SK-N-SH treated with all-trans-retinoic acid at 6 μM for 48 hours (cell line): Measurements from ENCODE around the gene SLC16A6.

Experiments
- ZC3H10 ChIP-seq: fragments of 250-450 bp; sonication (Bioruptor Pico); IDR thresholded peaks from 2 replicates; pipeline ENCODE4 v1.5.1; 2021; ENCODE audit warnings: mild to moderate bottlenecking, moderate library complexity
- ZFP3 ChIP-seq: fragments of 250-450 bp; sonication (Bioruptor Pico); IDR thresholded peaks from 2 replicates; pipeline ENCODE4 v1.5.0; 2020; ENCODE audit warnings: mild to moderate bottlenecking, moderate library complexity
- TF ChIP-seq, protein P1 (sequence below): fragments of 250-450 bp; sonication (Bioruptor Pico); IDR thresholded peaks from 2 replicates; pipeline ENCODE4 v1.5.1; 2020; ENCODE audit warnings: low read depth, mild to moderate bottlenecking, moderate library complexity
- TF ChIP-seq, protein P2 (sequence below): fragments of 250-450 bp; sonication (Bioruptor Pico); IDR thresholded peaks from 2 replicates; pipeline ENCODE4 v1.5.1; 2021; ENCODE audit warnings: mild to moderate bottlenecking, moderate library complexity

DNA sequence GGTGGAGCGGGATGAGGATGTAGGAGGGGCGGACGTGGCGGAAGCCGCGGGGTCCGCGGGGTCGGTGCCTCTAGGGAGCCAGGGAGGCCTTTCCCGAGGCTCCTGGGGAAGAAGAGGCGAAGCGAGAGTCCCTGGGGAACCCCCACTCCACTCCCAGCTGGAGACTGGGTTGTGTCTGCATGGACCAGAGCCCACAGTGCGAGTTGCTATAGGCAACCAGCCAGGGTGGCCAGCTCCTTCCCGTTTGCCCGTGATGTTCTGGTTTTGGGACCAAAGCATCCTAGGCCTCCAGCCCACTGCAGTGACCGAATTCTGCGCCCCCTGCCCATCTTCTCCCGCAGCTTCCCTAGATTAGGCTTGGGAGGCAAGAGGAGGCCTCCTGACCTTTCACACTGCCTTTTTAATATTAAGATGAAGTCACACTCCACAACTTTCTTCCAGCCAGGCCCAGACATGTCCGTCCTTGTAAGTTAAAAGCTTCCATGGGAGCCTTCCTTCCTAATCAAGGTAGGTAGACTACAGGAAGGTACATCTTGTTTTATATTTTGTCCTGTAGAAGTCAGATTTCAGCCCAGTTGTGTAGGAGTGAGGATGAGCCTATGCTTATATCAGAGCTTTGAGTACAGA lies 42.6 kb downstream of the SLC16A6 start:
- TF ChIP-seq ZFP3 (CRISPR knock-in tag) (0 out of 2 replicates have a peak, but pooled peaks have one; percentile 42), ZC3H10 (CRISPR knock-in tag) (no peak)
- TF ChIP-seq, protein P1, sequence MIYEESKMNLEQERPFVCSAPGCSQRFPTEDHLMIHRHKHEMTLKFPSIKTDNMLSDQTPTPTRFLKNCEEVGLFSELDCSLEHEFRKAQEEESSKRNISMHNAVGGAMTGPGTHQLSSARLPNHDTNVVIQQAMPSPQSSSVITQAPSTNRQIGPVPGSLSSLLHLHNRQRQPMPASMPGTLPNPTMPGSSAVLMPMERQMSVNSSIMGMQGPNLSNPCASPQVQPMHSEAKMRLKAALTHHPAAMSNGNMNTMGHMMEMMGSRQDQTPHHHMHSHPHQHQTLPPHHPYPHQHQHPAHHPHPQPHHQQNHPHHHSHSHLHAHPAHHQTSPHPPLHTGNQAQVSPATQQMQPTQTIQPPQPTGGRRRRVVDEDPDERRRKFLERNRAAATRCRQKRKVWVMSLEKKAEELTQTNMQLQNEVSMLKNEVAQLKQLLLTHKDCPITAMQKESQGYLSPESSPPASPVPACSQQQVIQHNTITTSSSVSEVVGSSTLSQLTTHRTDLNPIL: no peak
- TF ChIP-seq, protein P2, sequence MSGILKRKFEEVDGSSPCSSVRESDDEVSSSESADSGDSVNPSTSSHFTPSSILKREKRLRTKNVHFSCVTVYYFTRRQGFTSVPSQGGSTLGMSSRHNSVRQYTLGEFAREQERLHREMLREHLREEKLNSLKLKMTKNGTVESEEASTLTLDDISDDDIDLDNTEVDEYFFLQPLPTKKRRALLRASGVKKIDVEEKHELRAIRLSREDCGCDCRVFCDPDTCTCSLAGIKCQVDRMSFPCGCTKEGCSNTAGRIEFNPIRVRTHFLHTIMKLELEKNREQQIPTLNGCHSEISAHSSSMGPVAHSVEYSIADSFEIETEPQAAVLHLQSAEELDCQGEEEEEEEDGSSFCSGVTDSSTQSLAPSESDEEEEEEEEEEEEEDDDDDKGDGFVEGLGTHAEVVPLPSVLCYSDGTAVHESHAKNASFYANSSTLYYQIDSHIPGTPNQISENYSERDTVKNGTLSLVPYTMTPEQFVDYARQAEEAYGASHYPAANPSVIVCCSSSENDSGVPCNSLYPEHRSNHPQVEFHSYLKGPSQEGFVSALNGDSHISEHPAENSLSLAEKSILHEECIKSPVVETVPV: no peak
